GM19452 (cell line): Measurements from ENCODE around the gene PSMG3.

Experiments
- ATAC-seq: cut with Tn5 transposase; IDR thresholded peaks from one replicate; pipeline ENCODE4 v1.9.1; 2021; ENCODE audit not compliant: unreplicated experiment

The PSMG3 gene

GRCh38 chr7:1559626-1560590 is 9.9 kb downstream of the PSMG3 start:
- ATAC-seq, result no peak

DNA sequence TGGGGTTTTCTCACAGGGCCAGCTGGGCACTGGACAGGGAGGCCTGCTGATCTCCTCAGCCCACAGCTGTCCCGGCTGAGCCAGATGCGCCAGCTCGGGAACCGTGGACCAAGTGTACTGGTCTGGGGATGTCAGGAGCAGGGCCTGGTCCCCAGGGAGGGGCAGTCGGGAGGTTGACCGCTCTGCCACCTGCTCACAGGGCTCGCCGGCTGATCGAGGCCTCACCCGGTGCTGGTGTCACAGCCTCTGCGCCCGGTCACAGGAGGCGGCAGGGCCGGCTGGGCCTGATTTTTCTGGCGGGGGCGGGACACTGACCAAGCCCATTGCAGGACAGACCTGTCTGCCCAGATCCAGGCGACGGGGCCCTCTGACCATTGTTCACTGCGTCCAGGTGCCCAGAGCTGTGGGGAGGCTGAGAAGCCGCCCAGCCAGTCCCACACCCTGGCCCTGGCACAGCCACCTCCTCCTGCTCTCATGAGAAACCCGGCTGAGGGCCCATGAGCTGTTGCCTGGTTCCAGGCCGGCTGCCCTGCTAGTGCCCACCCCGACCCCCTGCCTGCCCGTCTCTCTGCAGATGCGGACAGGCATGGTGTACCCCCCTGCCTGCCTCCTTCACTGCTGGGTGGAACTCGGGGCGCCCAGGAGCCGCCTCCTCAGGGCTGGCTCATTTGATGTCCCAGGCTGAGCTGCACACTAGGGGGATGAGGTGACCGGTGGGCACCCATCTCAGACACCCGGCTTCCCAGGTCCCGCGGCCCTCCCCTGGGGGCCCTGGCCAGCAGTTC is 10.8 kb downstream of the PSMG3 start:
- ATAC-seq, result no peak

DNA sequence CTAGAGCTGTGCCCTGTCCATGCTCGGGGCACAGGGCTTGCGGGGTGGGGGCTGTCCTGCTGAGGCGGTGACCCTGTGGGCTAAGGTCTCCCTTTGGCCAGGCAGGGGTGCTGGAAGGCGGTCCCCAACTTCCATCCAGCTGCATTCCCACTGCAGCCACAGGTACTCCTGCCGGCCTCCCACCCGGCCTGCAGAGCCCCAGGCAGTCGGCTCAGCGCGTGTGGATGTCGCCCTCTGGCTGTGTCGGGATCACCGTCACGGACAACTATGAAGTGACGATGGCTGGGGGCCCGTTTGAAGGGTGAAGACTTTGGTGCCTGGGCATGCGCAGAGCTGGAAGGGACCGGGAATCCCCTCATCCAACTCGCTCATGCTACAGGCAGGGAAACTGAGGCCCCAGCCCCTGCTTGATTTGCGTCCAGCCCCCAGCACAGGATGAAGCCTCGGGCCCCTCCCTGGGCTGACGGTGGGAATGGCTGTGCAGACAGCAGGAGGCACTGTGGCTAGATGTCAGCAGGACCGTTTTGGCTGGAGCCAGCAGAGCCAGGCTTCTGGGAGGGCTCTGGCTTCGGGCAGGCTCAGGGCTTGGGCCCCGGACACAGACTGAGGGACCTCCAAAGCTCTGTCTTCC is 11.5 kb downstream of the PSMG3 start:
- ATAC-seq, result no peak

DNA sequence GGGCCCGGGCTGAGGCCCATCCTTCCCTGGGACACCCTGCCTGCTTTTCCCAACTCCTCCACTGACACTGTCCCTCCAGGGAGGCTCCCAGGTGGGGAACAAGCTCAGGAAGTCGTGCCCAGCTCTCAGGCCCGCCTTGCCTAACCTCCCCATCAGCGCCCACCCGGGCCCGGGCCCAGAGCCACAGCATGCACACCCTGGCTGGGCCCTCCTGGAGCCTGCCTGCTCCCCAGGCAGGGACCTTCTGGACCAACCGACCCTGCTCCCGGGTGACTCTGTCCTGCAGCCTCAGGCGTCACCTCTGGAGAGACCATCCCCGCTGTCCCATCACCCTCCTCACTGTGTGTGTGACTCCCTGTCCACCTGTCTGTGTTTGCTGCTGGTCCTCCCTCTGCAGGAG is 12.1 kb downstream of the PSMG3 start:
- no peak for ATAC-seq

- ATAC-seq, result no peak
These were observed 12.8 kb downstream of the PSMG3 start for GRCh38 chr7:1557006-1557405.

DNA sequence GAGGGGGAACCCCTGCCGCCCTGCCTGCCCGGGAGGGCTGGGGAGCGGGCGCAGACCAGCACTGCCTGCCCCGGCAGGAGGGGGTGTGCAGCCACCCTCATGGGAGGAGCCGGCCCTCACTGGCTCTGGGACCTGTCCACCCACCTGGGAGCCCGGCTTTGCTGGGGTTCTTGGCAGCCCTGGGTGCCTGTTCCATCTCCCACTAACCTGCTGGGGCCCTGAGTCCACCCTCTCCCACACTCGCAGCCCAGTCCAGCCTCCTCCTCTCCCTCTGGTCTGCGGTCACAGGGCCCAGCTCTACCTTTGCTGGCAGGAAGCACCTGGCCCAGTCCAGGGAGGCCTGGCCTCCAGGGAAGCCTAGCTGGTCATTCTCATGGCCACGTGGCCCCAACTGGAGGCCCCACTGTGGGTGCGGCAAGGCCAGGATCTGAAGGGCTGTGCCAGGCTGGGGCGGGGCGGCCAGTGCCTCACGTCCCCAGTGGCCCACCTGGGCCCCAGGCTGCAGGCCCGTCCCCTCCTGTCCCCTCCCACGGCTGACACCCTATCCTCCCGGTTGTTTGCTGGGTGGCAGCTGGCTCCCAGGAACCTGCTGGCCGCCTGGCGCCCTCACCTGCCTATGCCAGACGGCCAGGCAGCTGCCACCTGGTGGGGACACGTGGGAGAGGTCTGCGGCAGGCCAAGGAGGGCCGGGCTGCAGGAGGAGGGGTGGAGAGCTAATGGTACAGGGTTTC is 13.9 kb downstream of the PSMG3 start, which contains the start of gene TMEM184A:
Gene TMEM184A (minus strand): TSS at position 393 of the 731 bp plus-strand sequence. CDS start 721 bp downstream, outside the sequence.
- ATAC-seq, result no peak

DNA sequence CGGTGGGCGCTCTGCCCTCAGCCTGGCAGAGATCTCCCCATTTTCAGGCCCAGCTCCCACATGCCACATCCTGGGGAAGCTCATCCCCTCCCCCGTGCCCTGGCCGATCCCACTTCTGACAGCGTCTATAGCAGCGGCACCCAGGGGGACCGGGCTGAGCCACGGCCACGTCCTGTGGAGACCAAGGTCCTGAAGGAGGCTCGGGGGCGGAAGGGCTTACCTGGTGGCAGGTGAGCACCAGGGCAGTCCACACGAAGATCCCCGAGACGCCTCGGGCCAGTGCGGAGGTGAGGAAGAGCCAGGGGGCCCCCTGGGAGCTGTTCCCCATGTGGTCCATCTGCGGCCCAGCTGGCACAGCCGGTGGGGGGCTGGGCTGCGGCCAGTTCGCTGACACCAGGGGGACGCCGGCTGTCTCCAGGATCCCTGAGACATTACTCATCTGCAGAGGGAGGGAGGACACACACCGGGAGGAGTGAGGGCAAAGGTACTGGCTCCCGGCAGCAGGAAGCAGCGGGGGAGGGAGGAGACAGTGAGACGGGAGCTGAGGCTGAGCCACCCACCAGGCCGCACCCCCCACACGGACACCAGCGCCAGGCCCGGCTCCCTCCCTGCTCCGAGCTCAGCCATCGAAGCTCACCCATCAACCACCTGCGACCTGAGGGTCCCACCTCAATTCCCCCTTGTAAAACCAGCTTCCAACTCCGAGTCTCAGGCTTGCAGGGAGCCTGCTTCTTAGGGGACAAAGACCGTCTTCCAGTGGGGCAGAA is 14.6 kb downstream of the PSMG3 start:
- no peak for ATAC-seq

GRCh38 chr7:1554333-1555045 is 15.3 kb downstream of the PSMG3 start:
- no peak for ATAC-seq

DNA sequence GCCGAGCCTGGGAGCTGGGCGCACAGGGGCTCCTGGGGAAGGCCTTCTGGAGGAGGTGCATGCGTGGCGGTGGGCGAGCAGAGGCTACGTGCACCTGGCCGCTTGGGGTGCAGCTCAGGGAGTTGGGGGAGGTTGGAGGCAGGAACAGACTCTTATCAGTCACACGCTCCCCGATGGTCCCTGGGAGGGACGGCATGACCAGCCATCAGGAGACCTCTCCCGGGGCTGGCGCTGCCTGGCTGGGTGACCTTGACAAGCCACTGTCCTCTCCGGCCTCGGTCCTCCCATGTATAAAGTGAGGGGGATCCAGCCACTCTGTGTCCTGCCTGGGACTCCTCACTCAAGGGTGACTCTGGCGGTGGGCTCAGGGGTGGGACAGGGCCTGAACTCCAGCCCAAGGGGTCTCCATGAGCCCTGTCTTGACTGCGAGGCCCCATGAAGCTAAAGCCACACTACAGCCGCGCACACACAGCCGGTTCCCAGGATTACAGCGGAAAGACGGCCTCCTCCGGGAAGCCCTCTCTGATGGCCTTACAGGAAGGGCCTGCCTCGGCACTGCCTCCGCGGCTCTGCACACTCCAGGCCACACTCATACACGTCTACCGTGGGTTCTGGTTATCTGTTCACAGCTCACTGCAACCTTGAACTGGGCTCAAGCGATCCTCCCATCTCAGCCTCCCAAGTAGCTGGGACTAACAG is 16.2 kb downstream of the PSMG3 start:
- ATAC-seq, result no peak

DNA sequence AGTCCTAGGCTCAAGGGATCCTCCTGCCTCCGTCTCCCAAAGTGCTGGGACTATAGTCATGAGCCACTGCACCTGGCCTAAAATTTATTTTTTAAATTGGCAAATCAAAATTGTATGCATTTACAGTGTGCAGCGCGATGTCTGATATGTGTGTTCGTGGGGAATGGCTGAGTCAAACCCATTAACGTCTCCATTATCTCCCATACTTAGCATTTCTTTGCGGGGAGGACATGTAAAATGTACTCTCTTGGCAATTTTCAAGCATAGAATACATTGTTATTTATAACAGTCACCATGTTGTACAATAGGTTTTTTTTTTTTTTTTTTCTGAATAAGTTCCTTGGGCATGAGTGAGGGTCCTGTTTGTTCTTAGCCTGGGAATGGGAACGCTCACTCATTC is 17.6 kb downstream of the PSMG3 start:
- no peak for ATAC-seq

GRCh38 chr7:1550846-1551155 is 19.0 kb downstream of the PSMG3 start:
- no peak for ATAC-seq

- ATAC-seq, result no peak
These were observed 19.6 kb downstream of the PSMG3 start for GRCh38 chr7:1550005-1550845.

GRCh38 chr7:1549357-1550004 is 20.4 kb downstream of the PSMG3 start:
- no peak for ATAC-seq

GRCh38 chr7:1548944-1549343 is 20.9 kb downstream of the PSMG3 start:
- no peak for ATAC-seq

DNA sequence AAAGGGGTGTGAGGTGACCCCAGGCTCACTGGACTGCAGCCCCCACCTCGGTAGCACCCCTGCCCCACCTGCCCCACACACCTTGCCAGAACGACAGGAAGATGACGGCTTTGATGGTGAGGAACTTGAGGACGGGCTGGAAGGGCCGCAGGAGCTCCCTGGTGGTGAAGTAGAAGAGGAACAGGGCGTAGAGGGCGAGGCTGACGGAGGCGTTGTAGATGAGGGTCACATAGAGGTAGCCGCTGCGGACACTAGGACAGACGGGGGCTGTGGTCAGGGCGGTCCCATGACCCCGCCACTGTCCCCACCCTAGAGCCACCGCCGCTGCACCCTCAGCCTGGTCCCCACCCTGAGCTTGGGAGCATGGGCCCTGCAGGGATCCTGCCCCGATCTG is 21.4 kb downstream of the PSMG3 start:
- ATAC-seq, result no peak

DNA sequence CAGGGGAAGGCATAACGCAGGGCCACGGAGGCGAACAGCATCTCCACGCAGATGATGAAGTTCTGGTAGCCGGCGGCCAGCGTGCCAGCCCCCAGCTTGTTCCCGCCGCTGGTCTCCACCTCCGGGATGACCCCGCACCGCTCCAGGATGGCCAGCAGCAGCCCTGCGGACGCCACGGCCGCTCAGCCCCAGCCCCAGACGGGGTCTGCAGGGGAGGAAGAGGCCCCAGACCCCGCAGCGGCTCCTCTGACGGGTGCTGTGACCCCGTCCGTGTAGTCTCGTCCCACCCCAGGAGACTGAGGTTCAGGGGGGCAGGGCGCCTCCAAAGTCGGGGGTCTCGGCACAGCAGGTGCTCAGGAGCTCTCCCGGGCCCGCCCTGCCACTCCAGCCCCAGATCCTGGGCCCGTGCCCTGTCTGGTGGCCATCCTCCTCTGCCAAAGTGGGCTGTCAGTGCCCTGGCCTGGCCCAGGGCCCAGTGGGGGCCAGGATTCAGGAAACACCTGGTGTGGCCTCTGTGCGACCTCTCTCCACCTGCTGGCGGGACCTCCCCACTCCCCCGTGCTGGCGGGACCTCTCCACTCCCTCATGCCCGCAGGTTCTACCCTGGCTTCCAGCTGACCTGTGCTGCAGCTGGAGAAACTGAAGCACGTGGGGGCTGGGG is 21.9 kb downstream of the PSMG3 start:
- no peak for ATAC-seq
